Gastrocnemius medialis (tissue), 4 donors: ENCODE data around the gene TERC. TPM values are rescaled to one million over a fixed set of nuclear protein-coding genes. Genes with fewer than 3 reads are reported as not detected.

ENCODE experiments used
- ATAC-seq, 2 donors: fragments of 150-250 bp; one replicate each; pipeline ENCODE4 v1.9.1; 2016
- DNase-seq, 2 donors: peaks; one replicate each; pipeline ENCODE4 v3.0.0-alpha.2; 2019
- H3K27ac ChIP-seq, 4 donors: fragments of 200-600 bp; sonication (generic); 1 replicate in 1 of 4; 2 replicates in 3 of 4; pipeline ENCODE4 v1.5.1; 2016 to 2018; ENCODE audit warnings: mild to moderate bottlenecking in 2 of 4, moderate library complexity in 1 of 4
- H3K27me3 ChIP-seq, 3 donors: fragments of 200-600 bp; sonication (generic) in 2 of 3; 1 replicate in 1 of 3; 2 replicates in 2 of 3; pipeline versions ENCODE4 v1.5.1 to v1.6.0; 2016 to 2019; ENCODE audit warnings: mild to moderate bottlenecking in 1 of 3, moderate library complexity in 1 of 3
- H3K36me3 ChIP-seq, 2 donors: fragments of 200-600 bp; sonication (generic) in 1 of 2; one replicate each; pipeline ENCODE4 v1.5.1; 2017 to 2018
- H3K4me1 ChIP-seq, 2 donors: fragments of 200-600 bp; sonication (generic) in 1 of 2; one replicate each; pipeline ENCODE4 v1.5.1; 2016 to 2017; ENCODE audit warnings: mild to moderate bottlenecking in 2 of 2
- H3K4me3 ChIP-seq, 4 donors: fragments of 200-600 bp; sonication (generic) in 3 of 4; 1 replicate in 1 of 4; 2 replicates in 3 of 4; pipeline ENCODE4 v1.5.1; 2016 to 2019; ENCODE audit warnings: mild to moderate bottlenecking in 2 of 4
- H3K9me3 ChIP-seq, 3 donors: fragments of 200-600 bp; sonication (generic) in 2 of 3; 1 replicate in 1 of 3; 2 replicates in 2 of 3; pipeline ENCODE4 v1.5.1; 2016 to 2019
- POLR2A ChIP-seq, 2 donors: fragments of 450-650 bp; IDR thresholded peaks; one replicate each; pipeline ENCODE4 v1.6.1; 2017; ENCODE audit warnings: antibody characterized with exemption in 2 of 2, mild to moderate bottlenecking in 2 of 2, moderate library complexity in 2 of 2
- in situ Hi-C, 4 donors: fragments of 200-750 bp; cut with MboI; loops; one replicate each; pipeline versions ENCODE4 v1.15.0 to v1.8.0; 2017; ENCODE audit warnings: low sequenced_read_pairs in 4 of 4
- intact Hi-C: fragments of 100-400 bp; cut with DNase I; formaldehyde crosslinking; loops from one replicate; pipeline ENCODE4 v1.15.1; 2023; ENCODE audit warnings: low total_unique reads
- total RNA-seq, 4 donors: library from RNA; depleted of rRNA; stranded (reverse); fragments of >200 nt; gene quantifications; one replicate each; pipeline versions ENCODE4 v1.1.0 to v1.2.3, GENCODE V29; 2016
- TF ChIP-seq, protein P1 (sequence below), 5 experiments: fragments of 450-650 bp in 3 of 5; fragments of 200-600 bp in 2 of 5; sonication (generic) in 2 of 5; IDR thresholded peaks in 4 of 5; conservative IDR thresholded peaks in 1 of 5; 1 replicate in 4 of 5; 2 replicates in 1 of 5; pipeline ENCODE4 v1.5.1; 2016 to 2019; ENCODE audit warnings: antibody characterized with exemption in 5 of 5, mild to moderate bottlenecking in 3 of 5, moderate library complexity in 3 of 5

TERC gene
- total RNA-seq, 4 donors from 2014 or later: 12.0 to 143 (median 24.0) TPM

DNA sequence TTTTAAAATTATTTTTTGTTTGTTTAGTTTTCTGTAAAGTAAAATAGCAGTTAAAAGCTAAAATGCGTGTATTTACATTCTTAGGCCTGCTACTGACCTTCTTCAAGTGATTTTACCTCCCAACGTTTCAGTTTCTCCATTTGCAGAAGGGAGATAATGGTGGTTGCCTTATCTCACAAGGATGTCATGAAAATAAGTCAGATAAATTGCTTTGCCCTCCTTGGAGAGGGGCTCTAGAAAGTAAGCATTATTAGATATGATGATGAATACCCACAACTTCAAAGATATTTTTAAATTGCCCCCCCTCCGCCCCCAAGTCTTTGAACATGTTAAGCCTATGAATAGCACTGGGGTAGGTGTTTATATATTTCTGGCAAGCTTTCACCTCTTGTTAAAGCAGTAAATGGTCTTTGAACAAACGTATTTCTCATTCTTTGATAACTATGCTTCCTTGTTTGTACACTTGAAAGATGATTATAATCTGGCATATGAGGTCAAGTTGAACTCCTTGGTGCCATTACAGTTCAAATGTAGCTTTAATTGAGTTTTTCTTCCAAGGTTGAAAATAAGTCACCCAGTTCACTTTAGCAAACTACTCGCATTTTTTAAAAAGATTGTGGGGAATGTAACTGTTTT lies 6.4 kb downstream of the TERC start:
- H3K27me3 ChIP-seq: peaks cover 0 to 6% (median 4%) of the 10 kb centered on the region in 3 donors
- no peak for ATAC-seq
- no peak overlapping the region for H3K4me3 ChIP-seq
- H3K9me3 ChIP-seq: no peaks in the 10 kb centered on the region
- no peak for DNase-seq
- intact Hi-C loops (no loop called here), in situ Hi-C loops (loop anchor here in 1 of 4 donors (25.0 kb wide), 1 partner anchor 604 kb away; the partner anchor contains the start of gene SKIL)
- no peak overlapping the region for H3K27ac ChIP-seq
- H3K4me1 ChIP-seq: no peaks in the 10 kb centered on the region
- H3K36me3 ChIP-seq: no peaks in the 10 kb centered on the region
- no peak for TF ChIP-seq POLR2A (IDR thresholded peaks at IDR 0.05)
- TF ChIP-seq, protein P1, sequence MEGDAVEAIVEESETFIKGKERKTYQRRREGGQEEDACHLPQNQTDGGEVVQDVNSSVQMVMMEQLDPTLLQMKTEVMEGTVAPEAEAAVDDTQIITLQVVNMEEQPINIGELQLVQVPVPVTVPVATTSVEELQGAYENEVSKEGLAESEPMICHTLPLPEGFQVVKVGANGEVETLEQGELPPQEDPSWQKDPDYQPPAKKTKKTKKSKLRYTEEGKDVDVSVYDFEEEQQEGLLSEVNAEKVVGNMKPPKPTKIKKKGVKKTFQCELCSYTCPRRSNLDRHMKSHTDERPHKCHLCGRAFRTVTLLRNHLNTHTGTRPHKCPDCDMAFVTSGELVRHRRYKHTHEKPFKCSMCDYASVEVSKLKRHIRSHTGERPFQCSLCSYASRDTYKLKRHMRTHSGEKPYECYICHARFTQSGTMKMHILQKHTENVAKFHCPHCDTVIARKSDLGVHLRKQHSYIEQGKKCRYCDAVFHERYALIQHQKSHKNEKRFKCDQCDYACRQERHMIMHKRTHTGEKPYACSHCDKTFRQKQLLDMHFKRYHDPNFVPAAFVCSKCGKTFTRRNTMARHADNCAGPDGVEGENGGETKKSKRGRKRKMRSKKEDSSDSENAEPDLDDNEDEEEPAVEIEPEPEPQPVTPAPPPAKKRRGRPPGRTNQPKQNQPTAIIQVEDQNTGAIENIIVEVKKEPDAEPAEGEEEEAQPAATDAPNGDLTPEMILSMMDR (IDR thresholded peaks at IDR 0.05 in 4 of 5, conservative IDR thresholded peaks at IDR 0.05 in 1 of 5): no peak

DNA sequence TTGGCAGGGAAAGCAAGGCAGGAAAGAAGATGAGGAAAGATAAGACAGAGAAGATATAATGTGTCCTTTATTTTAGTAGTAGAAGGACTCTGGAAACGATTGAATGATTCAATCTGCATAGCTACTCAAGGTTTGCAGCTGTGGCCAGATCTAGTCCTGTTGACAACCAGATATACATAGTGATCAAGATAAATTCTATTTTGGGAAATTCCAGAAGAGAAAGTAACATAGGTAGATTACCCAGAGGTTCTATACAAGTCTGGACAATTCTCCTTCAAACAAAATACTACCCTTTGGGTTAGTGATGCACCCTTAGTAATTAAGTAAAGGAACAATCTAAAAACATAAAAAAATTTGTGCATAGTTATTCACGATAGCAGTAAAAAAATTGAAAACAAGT lies 9.4 kb downstream of the TERC start:
- no peak overlapping the region for H3K27ac ChIP-seq
- DNase-seq (no peak), ATAC-seq (no peak)
- peaks cover 0 to 11% (median 9%) of the 10 kb centered on the region in 3 donors for H3K27me3 ChIP-seq
- H3K36me3 ChIP-seq: no peaks in the 10 kb centered on the region
- no peaks in the 10 kb centered on the region for H3K4me1 ChIP-seq
- H3K9me3 ChIP-seq: no peaks in the 10 kb centered on the region
- in situ Hi-C loops: loop anchor here in 1 of 4 donors (25.0 kb wide), 1 partner anchor 607 kb away; the partner anchor contains the start of gene SKIL
- intact Hi-C loops: no loop called here
- TF ChIP-seq, protein P1 (IDR thresholded peaks at IDR 0.05 in 4 of 5, conservative IDR thresholded peaks at IDR 0.05 in 1 of 5): no peak
- TF ChIP-seq POLR2A (IDR thresholded peaks at IDR 0.05): no peak
- H3K4me3 ChIP-seq: no peak overlapping the region

- ATAC-seq (no peak), DNase-seq (no peak)
- no peak overlapping the region for H3K27ac ChIP-seq
- no peaks in the 10 kb centered on the region for H3K36me3 ChIP-seq
- no peak overlapping the region for H3K4me3 ChIP-seq
- no peaks in the 10 kb centered on the region for H3K9me3 ChIP-seq
- intact Hi-C loops: no loop called here
- in situ Hi-C loops: loop anchor here in 1 of 4 donors (25.0 kb wide), 1 partner anchor 608 kb away; the partner anchor contains the start of gene SKIL
- peaks cover 0 to 13% (median 9%) of the 10 kb centered on the region in 3 donors for H3K27me3 ChIP-seq
- H3K4me1 ChIP-seq: no peaks in the 10 kb centered on the region
- TF ChIP-seq, protein P1 (IDR thresholded peaks at IDR 0.05 in 4 of 5, conservative IDR thresholded peaks at IDR 0.05 in 1 of 5): no peak
- TF ChIP-seq POLR2A (IDR thresholded peaks at IDR 0.05): no peak
These were observed 10.1 kb downstream of the TERC start for GRCh38 chr3:169754711-169755110.

DNA sequence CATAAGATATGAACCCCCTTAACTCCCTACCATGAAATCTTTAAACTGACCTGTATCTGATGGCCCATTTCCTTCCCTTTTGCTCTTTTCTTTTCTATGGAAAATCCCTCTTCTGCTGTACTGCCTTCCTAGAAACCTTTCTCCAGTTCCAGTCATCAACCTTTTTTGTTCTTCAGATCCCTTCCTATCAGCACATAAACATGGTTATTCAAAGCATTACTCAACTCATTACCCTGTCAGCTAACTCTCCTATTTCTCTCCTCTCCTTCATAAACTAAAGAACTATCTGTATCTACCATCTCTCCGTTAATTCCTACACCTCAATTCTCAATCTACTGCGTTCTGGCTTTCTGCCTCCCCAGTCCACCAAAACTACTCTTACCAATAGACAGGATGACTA lies 13.0 kb downstream of the TERC start:
- intact Hi-C loops: no loop called here
- TF ChIP-seq, protein P1 (IDR thresholded peaks at IDR 0.05 in 4 of 5, conservative IDR thresholded peaks at IDR 0.05 in 1 of 5): no peak
- no peak for TF ChIP-seq POLR2A (IDR thresholded peaks at IDR 0.05)
- Histone ChIP-seq H3K36me3 (no peaks in the 10 kb centered on the region), H3K27me3 (peaks cover 0 to 13% (median 12%) of the 10 kb centered on the region in 3 donors), H3K27ac (no peak overlapping the region), H3K9me3 (no peaks in the 10 kb centered on the region), H3K4me1 (no peaks in the 10 kb centered on the region), H3K4me3 (no peak overlapping the region)
- in situ Hi-C loops: loop anchor here in 1 of 4 donors (25.0 kb wide), 1 partner anchor 610 kb away; the partner anchor contains the start of gene SKIL
- ATAC-seq (no peak), DNase-seq (no peak)
